GM19240 (cell line): Measurements from ENCODE around the gene RHOU.
"Not testable (repeated sequence)": the region's sequence is repeated elsewhere in the genome, so short reads cannot be mapped to it uniquely, and the experiment has no call there.

ENCODE experiments used
- DNase-seq: peaks from one replicate; pipeline ENCODE4 v3.0.0; 2011; ENCODE audit warnings: low spot score; ENCODE audit not compliant: insufficient read length

Gene RHOU

GRCh38 chr1:228756457-228756856 lies 21.2 kb downstream of the RHOU start:
- DNase-seq = no peak

GRCh38 chr1:228758447-228758846 lies 23.2 kb downstream of the RHOU start:
- no peak for DNase-seq

GRCh38 chr1:228760979-228761378 lies 25.7 kb downstream of the RHOU start:
- DNase-seq = no peak

- DNase-seq = no peak
Measured at GRCh38 chr1:228763561-228763960, 28.3 kb downstream of the RHOU start.

- no peak for DNase-seq
Measured at GRCh38 chr1:228765168-228765946, 30.1 kb downstream of the RHOU start.

- no peak for DNase-seq
Measured at GRCh38 chr1:228766788-228767187, 31.5 kb downstream of the RHOU start.

GRCh38 chr1:228767636-228768354 lies 32.5 kb downstream of the RHOU start:
- no peak for DNase-seq

- no peak for DNase-seq
Measured at GRCh38 chr1:228768355-228769000, 33.2 kb downstream of the RHOU start.

- DNase-seq = no peak
Measured at GRCh38 chr1:228770779-228771223, 35.5 kb downstream of the RHOU start.

- DNase-seq = no peak
Measured at GRCh38 chr1:228772516-228773212, 37.4 kb downstream of the RHOU start.

GRCh38 chr1:228775946-228776345 lies 40.7 kb downstream of the RHOU start:
- not testable (repeated sequence) for DNase-seq

GRCh38 chr1:228776449-228776848 lies 41.2 kb downstream of the RHOU start:
- DNase-seq = no peak

- DNase-seq = no peak
Measured at GRCh38 chr1:228777236-228777635, 42.0 kb downstream of the RHOU start.

GRCh38 chr1:228778026-228778425 lies 42.7 kb downstream of the RHOU start:
- DNase-seq = no peak

GRCh38 chr1:228778466-228778865 lies 43.2 kb downstream of the RHOU start:
- DNase-seq = no peak

GRCh38 chr1:228778961-228779360 lies 43.7 kb downstream of the RHOU start:
- no peak for DNase-seq

GRCh38 chr1:228781161-228781808 lies 46.0 kb downstream of the RHOU start:
- DNase-seq = no peak

- no peak for DNase-seq
Measured at GRCh38 chr1:228781809-228782661, 46.8 kb downstream of the RHOU start.

- DNase-seq = no peak
Measured at GRCh38 chr1:228782662-228783417, 47.6 kb downstream of the RHOU start.
